Measurements from ENCODE around the gene OLFM4. TPM values are rescaled to one million over a fixed set of nuclear protein-coding genes. Genes with fewer than 3 reads are reported as not detected.
"Not testable (repeated sequence)": the region's sequence is repeated elsewhere in the genome, so short reads cannot be mapped to it uniquely, and the experiment has no call there.

OLFM4 gene
- total RNA-seq, 2 donors from 2014 or later: not detected

DNA sequence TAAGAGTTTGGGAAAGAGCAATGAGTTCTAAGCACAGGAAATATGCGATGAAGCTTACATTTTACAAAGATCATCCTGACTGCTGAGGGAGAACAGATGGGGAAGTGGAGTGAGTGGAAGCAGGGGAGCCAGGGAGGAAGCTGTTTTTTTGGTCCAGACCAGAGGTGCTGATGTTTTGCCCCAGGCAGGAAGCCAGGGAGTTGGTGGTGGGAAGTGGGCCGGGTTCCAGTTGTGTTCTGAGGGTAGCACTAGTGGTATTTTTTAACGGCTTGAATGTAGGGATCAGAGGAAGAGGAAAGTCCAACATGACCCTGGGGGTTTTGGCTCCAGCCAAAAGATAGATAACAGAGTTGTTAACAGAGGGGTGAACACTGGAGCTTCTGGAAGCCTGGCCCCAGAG is 20.7 kb upstream of the OLFM4 start:
- ATAC-seq (no peak), DNase-seq (ENCODE audit: low spot score in 2 of 2) (no peak)
- H3K36me3 Mint-ChIP-seq: no peaks in the 10 kb centered on the region
- H3K9me3 Mint-ChIP-seq: peaks cover 0 to 5% of the 10 kb centered on the region in 2 donors
- no peak overlapping the region for H3K27ac Mint-ChIP-seq

DNA sequence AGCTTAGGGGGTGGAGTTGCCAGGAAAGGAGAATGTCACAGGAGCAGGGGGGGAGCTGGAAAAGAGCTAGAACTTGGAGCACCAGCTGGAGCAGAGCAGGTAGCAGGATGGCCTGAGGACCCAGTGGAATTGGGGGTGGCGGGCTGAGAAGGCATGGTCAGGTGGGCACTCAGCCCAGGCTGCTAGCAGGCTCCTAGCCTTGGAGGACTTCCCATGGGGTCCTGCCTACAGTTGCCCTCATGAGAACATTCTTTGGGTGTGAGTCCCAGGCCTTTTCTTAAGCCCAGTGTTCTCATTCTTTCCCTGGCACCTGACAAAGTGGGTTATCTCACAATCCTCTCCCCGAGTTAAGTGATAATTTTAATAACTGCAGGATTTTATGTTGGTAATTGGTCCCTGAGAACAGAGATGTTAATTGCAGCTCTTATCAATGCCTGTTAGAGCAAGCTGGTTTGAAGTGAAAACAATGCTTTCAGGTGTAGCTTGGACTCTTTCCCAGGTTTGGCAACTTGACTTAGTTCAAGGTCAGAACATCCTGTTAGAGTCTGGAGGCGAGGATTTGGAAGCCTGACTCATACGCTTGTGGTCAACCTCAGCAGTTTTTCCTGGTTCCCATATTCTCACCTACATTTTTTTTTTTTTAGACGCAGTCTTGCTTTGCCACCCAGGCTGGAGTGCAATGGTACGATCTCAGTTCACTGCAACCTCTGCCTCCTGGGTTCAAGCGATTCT is 18.1 kb upstream of the OLFM4 start:
- ATAC-seq (no peak), DNase-seq (ENCODE audit: low spot score in 2 of 2) (no peak)
- no peak overlapping the region for H3K27ac Mint-ChIP-seq
- peaks cover 0 to 6% of the 10 kb centered on the region in 2 donors for H3K9me3 Mint-ChIP-seq
- no peaks in the 10 kb centered on the region for H3K36me3 Mint-ChIP-seq

DNA sequence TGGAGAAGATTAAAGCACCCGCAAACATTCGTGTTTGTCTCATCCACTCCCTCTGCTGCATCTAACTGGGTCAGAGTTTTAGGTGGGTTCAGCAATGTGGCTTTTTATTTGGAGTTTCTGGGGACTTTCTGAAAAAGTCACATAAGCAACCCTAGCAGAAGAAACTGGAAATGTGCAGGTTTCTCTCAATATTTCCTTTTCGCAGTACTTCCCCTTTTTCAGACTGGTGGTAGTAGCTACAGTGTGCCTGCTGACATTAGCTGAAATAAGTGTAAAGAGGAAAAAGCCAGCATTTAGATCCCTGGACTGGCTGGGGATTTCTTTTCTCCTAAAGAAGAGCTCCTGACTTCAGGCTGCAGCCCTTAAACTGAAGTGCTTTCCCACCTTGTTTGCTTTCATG is 15.9 kb upstream of the OLFM4 start:
- peaks cover 4 to 11% of the 10 kb centered on the region in 2 donors for H3K9me3 Mint-ChIP-seq
- no peak overlapping the region for H3K27ac Mint-ChIP-seq
- no peaks in the 10 kb centered on the region for H3K36me3 Mint-ChIP-seq
- DNase-seq (ENCODE audit: low spot score in 2 of 2) (no peak), ATAC-seq (no peak)

DNA sequence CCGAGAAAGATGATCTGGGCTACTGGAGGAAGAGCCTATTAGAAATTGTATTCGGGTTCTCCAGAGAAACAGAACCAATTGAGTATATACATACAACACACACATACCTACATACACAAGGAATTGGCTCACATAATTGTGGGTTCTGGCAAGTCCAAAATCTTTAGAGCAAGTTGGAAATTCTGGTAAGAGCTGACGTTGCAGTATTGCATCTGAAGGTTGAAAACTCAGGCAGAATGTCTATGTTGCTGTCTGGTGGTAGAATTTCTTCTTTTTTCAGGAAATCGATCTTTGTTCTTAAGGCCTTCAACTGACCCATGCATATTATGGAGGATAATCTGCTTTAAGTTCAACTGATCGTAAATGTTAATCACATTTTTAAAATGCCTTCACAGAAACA is 15.5 kb upstream of the OLFM4 start:
- DNase-seq (ENCODE audit: low spot score in 2 of 2): no peak
- Mint-ChIP-seq H3K9me3 (peaks cover 4 to 9% of the 10 kb centered on the region in 2 donors), H3K36me3 (no peaks in the 10 kb centered on the region), H3K27ac (no peak overlapping the region)
- ATAC-seq: no peak

GRCh38 chr13:53014018-53014417 is 14.6 kb upstream of the OLFM4 start:
- not testable (repeated sequence) for H3K9me3 Mint-ChIP-seq; DNase-seq (ENCODE audit: low spot score in 2 of 2); H3K36me3 Mint-ChIP-seq; H3K27ac Mint-ChIP-seq; ATAC-seq

DNA sequence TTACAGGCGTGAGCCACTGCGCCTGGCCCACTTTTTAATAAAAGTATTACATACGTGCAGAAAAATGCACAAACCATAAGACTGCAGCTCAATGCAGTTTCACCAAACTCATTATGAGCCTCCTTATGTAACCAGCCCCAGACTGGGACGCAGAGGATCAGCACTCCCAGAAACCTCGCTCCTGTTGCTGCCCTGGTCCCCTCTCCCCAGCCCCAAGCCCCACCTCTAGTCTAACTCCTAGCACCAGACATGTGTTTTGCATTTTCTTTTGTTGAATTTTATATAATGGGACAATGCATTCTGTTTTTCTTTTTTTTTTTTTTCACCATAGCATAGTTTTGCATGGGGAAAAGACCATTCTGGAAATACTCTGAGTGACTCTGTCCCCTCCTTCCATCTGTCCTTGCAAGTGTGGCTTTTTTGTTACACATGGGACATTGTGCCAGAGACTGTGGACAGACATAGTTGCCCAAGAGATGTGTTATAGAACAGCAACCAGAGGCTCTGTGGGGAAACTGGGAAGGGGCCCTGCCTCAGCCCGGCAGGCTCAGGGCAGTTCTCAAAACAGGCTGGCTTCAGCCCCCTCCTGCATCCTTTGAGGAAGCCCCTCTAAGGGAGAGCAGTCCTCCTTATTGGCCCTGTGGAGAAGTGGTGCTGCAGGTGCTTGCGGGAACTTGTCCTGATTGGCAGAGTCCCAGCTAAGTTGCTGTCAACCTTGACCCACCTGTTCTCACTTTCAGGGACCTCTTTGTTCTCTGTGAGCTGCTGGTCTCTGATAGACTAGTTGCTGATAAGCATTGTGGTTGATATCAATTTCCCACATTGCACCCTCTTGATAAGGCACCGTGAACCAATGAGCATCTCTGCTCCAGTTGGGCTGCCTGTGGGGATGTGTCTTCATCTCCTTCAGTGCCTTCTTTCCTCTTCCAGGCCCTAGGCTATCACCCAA is 13.8 kb upstream of the OLFM4 start:
- H3K36me3 Mint-ChIP-seq: no peaks in the 10 kb centered on the region
- ATAC-seq (no peak), DNase-seq (ENCODE audit: low spot score in 2 of 2) (no peak)
- H3K9me3 Mint-ChIP-seq: peaks cover 4 to 9% of the 10 kb centered on the region in 2 donors
- H3K27ac Mint-ChIP-seq: no peak overlapping the region

DNA sequence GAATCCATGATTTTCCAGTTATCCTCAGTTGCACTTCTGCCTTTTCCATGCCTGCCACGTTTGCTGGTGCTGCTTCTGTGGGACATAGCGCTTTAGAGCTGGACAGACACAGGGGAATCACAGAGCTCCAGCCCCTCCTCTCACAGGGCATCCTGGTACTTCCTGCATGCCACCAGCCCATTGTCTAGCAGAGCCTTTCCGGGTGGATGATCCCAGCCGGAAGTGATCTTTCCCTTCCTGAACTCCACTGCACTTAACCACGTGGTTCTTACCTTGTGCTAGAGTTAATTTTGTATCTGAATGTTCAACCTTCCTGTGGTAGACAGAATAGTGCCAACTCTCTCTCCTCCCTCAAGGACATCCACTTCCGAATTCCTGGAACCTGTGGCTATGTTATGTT is 12.6 kb upstream of the OLFM4 start:
- ATAC-seq (no peak), DNase-seq (ENCODE audit: low spot score in 2 of 2) (no peak)
- H3K27ac Mint-ChIP-seq: no peak overlapping the region
- H3K9me3 Mint-ChIP-seq: peaks cover 4 to 9% of the 10 kb centered on the region in 2 donors
- no peaks in the 10 kb centered on the region for H3K36me3 Mint-ChIP-seq

DNA sequence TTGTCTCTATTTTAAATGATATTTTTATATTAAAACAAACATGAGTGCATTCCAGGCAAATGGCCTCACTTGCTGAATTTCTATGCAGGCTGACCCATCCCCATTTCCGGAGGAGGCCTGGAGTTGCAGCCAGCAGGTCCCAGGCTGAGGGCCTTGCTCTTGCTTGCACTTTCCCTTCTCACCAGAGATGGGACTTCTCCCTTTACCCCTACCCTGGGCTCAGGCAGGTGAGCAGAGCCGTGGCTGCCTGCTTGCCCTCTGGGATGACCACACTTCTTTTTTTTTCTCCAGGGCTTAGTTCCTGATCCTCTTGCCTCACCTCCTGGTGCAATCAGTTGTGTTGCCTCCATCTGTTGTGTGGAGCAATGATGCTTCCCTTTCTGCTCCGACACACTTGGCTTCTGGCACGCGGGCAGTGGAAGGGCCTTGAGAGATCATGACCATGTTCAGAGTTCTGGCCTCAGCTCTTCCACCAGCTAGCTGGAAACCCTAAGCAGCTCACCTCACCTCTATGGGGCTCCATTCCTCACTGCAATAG is 11.1 kb upstream of the OLFM4 start:
- ATAC-seq: no peak
- H3K36me3 Mint-ChIP-seq: no peaks in the 10 kb centered on the region

DNA sequence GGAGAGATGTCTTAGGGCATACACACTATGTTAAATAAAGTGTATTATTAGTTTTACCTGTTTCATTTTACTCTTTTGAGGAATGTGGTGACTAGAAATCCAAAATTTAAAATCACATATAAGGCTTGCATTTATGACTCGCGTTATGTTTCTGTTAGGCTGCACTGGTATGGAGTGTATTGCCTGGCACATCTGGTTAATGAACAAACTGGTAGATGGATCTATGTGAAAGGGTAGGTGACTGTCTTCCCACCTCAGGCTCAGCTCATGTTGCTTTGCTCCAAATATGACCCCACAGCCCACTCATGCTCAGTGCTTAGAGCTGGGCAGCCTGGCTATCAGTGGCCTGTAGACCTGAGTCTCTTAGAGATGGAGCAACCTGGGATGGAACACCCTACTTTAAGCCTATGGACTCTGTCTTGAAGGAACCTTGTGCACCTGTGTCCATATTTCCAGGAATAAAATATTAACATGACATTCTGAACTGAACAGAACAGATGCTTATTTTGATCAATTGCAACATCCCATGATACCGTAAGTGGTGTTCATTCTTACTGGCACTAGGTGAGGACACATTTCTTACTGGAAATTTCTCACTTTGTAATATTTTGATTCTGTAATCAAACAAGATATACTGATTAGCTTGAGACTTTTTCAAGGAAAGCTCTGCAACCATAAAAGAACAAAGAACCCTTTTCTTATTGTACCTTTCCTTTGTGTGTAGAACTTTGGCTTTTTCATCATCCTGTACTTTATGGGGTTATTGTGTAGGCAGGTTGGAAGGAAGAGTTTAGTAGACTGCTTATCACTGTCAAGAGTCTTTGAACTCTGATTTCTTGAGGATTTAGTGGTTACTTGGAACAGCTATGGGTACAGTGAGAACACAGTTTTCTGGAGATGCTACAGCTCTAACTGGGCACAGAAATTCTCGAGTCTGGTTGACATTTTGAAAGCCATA is 9.6 kb upstream of the OLFM4 start:
- no peak for ATAC-seq
- no peak overlapping the region for H3K27ac Mint-ChIP-seq

More for the DNA sequence above, 11.1 kb upstream of the OLFM4 start:
- DNase-seq (ENCODE audit: low spot score in 2 of 2): no peak
- Mint-ChIP-seq H3K27ac (no peak overlapping the region), H3K9me3 (peaks cover 4 to 9% of the 10 kb centered on the region in 2 donors)

DNA sequence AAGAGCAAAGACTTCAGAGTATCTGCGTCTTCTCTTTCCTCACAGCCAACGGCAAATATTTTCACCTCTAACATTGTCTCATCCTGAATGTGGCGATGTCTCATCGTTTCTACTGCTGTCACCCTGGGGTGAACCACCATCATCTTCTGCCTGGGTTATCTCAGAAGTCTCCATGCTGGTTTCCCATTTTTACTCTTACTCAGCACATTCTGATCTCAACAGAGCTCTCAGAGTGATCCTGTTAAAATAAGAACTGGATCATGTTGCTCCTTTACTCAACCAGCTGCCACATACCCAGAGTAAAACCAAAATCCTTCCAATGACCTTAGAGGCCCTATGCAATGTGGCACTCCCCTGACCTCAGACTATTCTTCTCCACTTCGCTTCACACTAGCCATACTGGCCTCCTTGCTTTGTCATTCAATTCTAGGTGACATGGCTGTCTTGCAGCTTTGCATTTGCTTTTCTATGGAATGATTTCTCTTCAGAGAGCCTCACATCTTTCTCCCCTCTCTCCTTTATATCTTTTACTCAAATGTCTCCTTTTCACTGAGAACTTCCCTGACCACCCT is 7.8 kb upstream of the OLFM4 start:
- ATAC-seq (no peak), DNase-seq (ENCODE audit: low spot score in 2 of 2) (no peak)
- Mint-ChIP-seq H3K9me3 (peaks cover 4% of the 10 kb centered on the region in 2 donors), H3K36me3 (no peaks in the 10 kb centered on the region), H3K27ac (no peak overlapping the region)

More for the DNA sequence above, 9.6 kb upstream of the OLFM4 start:
- peaks cover 4 to 9% of the 10 kb centered on the region in 2 donors for H3K9me3 Mint-ChIP-seq
- H3K36me3 Mint-ChIP-seq: no peaks in the 10 kb centered on the region
- DNase-seq (ENCODE audit: low spot score in 2 of 2): no peak

- DNase-seq (ENCODE audit: low spot score in 2 of 2) (no peak), ATAC-seq (no peak)
- H3K9me3 Mint-ChIP-seq: no peaks in the 10 kb centered on the region
- no peaks in the 10 kb centered on the region for H3K36me3 Mint-ChIP-seq
- H3K27ac Mint-ChIP-seq: no peak overlapping the region
Measured at GRCh38 chr13:53023246-53023645, 5.4 kb upstream of the OLFM4 start.

GRCh38 chr13:53028063-53028462 is 550 bp upstream of the OLFM4 start:
- DNase-seq (ENCODE audit: low spot score in 2 of 2): no peak
- Mint-ChIP-seq H3K36me3 (no peaks in the 10 kb centered on the region), H3K9me3 (no peaks in the 10 kb centered on the region), H3K27ac (no peak overlapping the region)
- no peak for ATAC-seq

- H3K36me3 Mint-ChIP-seq: no peaks in the 10 kb centered on the region
- no peak overlapping the region for H3K27ac Mint-ChIP-seq
- ATAC-seq (no peak), DNase-seq (ENCODE audit: low spot score in 2 of 2) (no peak)
- no peaks in the 10 kb centered on the region for H3K9me3 Mint-ChIP-seq
Measured at GRCh38 chr13:53032849-53033248, 4.2 kb downstream of the OLFM4 start.

DNA sequence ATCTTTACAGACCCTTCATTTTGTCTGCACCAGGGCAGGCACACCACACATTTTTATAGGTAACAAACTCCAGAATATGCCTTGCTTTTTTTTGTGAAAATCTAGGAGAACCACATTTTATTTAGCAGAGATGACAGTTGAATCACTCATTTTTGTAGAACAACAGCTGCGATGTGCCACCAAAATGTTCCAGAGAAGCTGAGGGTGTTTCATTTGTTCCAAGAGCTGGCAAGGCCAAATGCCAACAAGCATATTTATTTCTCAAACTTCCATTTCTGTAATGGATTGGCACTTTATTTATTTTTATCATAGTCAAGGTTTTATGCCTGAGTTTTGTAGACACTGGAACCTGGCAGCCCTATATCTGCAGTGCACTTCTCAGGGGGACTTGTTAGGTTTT is 10.4 kb downstream of the OLFM4 start:
- DNase-seq (ENCODE audit: low spot score in 2 of 2): no peak
- H3K27ac Mint-ChIP-seq: no peak overlapping the region
- no peak for ATAC-seq
- peaks cover 0 to 4% of the 10 kb centered on the region in 2 donors for H3K9me3 Mint-ChIP-seq
- H3K36me3 Mint-ChIP-seq: no peaks in the 10 kb centered on the region

GRCh38 chr13:53041968-53042516 is 13.4 kb downstream of the OLFM4 start:
- no peak overlapping the region for H3K27ac Mint-ChIP-seq

DNA sequence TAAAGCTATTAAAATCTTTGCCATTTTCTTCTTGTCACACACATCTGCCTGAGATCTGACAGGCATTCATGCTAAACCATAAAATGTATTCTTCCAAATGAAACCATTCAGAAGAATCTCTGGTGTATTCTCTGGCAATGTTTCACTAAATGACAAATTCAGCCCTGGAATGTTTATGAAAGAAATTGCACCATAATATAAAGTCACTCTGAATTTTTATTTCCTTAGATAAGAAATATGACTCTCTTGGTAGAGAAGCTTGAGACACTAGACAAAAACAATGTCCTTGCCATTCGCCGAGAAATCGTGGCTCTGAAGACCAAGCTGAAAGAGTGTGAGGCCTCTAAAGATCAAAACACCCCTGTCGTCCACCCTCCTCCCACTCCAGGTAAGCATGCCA is 14.3 kb downstream of the OLFM4 start:
- DNase-seq (ENCODE audit: low spot score in 2 of 2) (no peak), ATAC-seq (no peak)
- Mint-ChIP-seq H3K36me3 (no peaks in the 10 kb centered on the region), H3K27ac (no peak overlapping the region), H3K9me3 (peaks cover 0 to 4% of the 10 kb centered on the region in 2 donors)

More at GRCh38 chr13:53041968-53042516, 13.4 kb downstream of the OLFM4 start:
- peaks cover 0 to 4% of the 10 kb centered on the region in 2 donors for H3K9me3 Mint-ChIP-seq
- no peak for ATAC-seq
- H3K36me3 Mint-ChIP-seq: no peaks in the 10 kb centered on the region
- no peak for DNase-seq (ENCODE audit: low spot score in 2 of 2)

Measured in activated naive CD4-positive, alpha-beta T cell treated with anti-CD3 and anti-CD28 coated beads, Interleukin-2, amount 50 U/mL, for 72 hours (primary cell).